ENCODE data around the gene DIPK1A.
A peak's percentile ranks its signal among the peaks of the same experiment; 100 is the strongest.
"Not testable (repeated sequence)": the region's sequence is repeated elsewhere in the genome, so short reads cannot be mapped to it uniquely, and the experiment has no call there.

Gene DIPK1A

GRCh38 chr1:92974112-92974511, 12.8 kb upstream of the DIPK1A start:
- not testable (repeated sequence) for H3K9me3 ChIP-seq (ENCODE audit: control insufficient read depth, low read depth, low read length); H3K4me3 ChIP-seq (ENCODE audit: low read length); H3K9ac ChIP-seq (ENCODE audit: low read length); H3K4me1 ChIP-seq (ENCODE audit: control insufficient read depth, low read depth, low read length); H3K27ac ChIP-seq (ENCODE audit: low read length); H3K36me3 ChIP-seq (ENCODE audit: control insufficient read depth, low read depth, low read length); H3K27me3 ChIP-seq (ENCODE audit: control insufficient read depth, insufficient read depth, low read length)

GRCh38 chr1:92973203-92973897, 12.1 kb upstream of the DIPK1A start:
- Histone ChIP-seq H3K27me3 (ENCODE audit: control insufficient read depth, insufficient read depth, low read length) (peaks cover 6% of the 10 kb centered on the region), H3K4me1 (ENCODE audit: control insufficient read depth, low read depth, low read length) (no peaks in the 10 kb centered on the region), H3K4me3 (ENCODE audit: low read length) (no peak overlapping the region), H3K9me3 (ENCODE audit: control insufficient read depth, low read depth, low read length) (no peaks in the 10 kb centered on the region), H3K27ac (ENCODE audit: low read length) (no peak overlapping the region), H3K9ac (ENCODE audit: low read length) (no peak overlapping the region), H3K36me3 (ENCODE audit: control insufficient read depth, low read depth, low read length) (no peaks in the 10 kb centered on the region)

- no peaks in the 10 kb centered on the region for H3K4me1 ChIP-seq (ENCODE audit: control insufficient read depth, low read depth, low read length)
- no peaks in the 10 kb centered on the region for H3K9me3 ChIP-seq (ENCODE audit: control insufficient read depth, low read depth, low read length)
- H3K27me3 ChIP-seq (ENCODE audit: control insufficient read depth, insufficient read depth, low read length) = peaks cover 6% of the 10 kb centered on the region
- no peak overlapping the region for H3K27ac ChIP-seq (ENCODE audit: low read length)
- no peak overlapping the region for H3K4me3 ChIP-seq (ENCODE audit: low read length)
- H3K36me3 ChIP-seq (ENCODE audit: control insufficient read depth, low read depth, low read length) = no peaks in the 10 kb centered on the region
- H3K9ac ChIP-seq (ENCODE audit: low read length) = no peak overlapping the region
Measured at GRCh38 chr1:92972409-92973129, 11.3 kb upstream of the DIPK1A start.

GRCh38 chr1:92971932-92972331, 10.7 kb upstream of the DIPK1A start:
- H3K9ac ChIP-seq (ENCODE audit: low read length); H3K27me3 ChIP-seq (ENCODE audit: control insufficient read depth, insufficient read depth, low read length); H3K4me3 ChIP-seq (ENCODE audit: low read length); H3K9me3 ChIP-seq (ENCODE audit: control insufficient read depth, low read depth, low read length); H3K27ac ChIP-seq (ENCODE audit: low read length); H3K4me1 ChIP-seq (ENCODE audit: control insufficient read depth, low read depth, low read length); H3K36me3 ChIP-seq (ENCODE audit: control insufficient read depth, low read depth, low read length): not testable (repeated sequence)

GRCh38 chr1:92970990-92971689, 9.9 kb upstream of the DIPK1A start:
- no peaks in the 10 kb centered on the region for H3K4me1 ChIP-seq (ENCODE audit: control insufficient read depth, low read depth, low read length)
- no peaks in the 10 kb centered on the region for H3K9me3 ChIP-seq (ENCODE audit: control insufficient read depth, low read depth, low read length)
- H3K36me3 ChIP-seq (ENCODE audit: control insufficient read depth, low read depth, low read length) = no peaks in the 10 kb centered on the region
- peaks cover 6% of the 10 kb centered on the region for H3K27me3 ChIP-seq (ENCODE audit: control insufficient read depth, insufficient read depth, low read length)
- H3K4me3 ChIP-seq (ENCODE audit: low read length) = no peak overlapping the region
- H3K27ac ChIP-seq (ENCODE audit: low read length) = no peak overlapping the region
- no peak overlapping the region for H3K9ac ChIP-seq (ENCODE audit: low read length)

GRCh38 chr1:92969517-92969916, 8.3 kb upstream of the DIPK1A start:
- H3K9ac ChIP-seq (ENCODE audit: low read length) = no peak overlapping the region
- H3K4me3 ChIP-seq (ENCODE audit: low read length) = no peak overlapping the region
- no peaks in the 10 kb centered on the region for H3K36me3 ChIP-seq (ENCODE audit: control insufficient read depth, low read depth, low read length)
- no peak overlapping the region for H3K27ac ChIP-seq (ENCODE audit: low read length)
- H3K9me3 ChIP-seq (ENCODE audit: control insufficient read depth, low read depth, low read length) = no peaks in the 10 kb centered on the region
- H3K4me1 ChIP-seq (ENCODE audit: control insufficient read depth, low read depth, low read length) = no peaks in the 10 kb centered on the region
- H3K27me3 ChIP-seq (ENCODE audit: control insufficient read depth, insufficient read depth, low read length) = peaks cover 6% of the 10 kb centered on the region

GRCh38 chr1:92968138-92969032, 7.1 kb upstream of the DIPK1A start:
- H3K27me3 ChIP-seq (ENCODE audit: control insufficient read depth, insufficient read depth, low read length) = peaks cover 5% of the 10 kb centered on the region
- no peaks in the 10 kb centered on the region for H3K9me3 ChIP-seq (ENCODE audit: control insufficient read depth, low read depth, low read length)
- no peak overlapping the region for H3K4me3 ChIP-seq (ENCODE audit: low read length)
- H3K36me3 ChIP-seq (ENCODE audit: control insufficient read depth, low read depth, low read length) = no peaks in the 10 kb centered on the region
- H3K9ac ChIP-seq (ENCODE audit: low read length) = no peak overlapping the region
- H3K4me1 ChIP-seq (ENCODE audit: control insufficient read depth, low read depth, low read length) = no peaks in the 10 kb centered on the region
- H3K27ac ChIP-seq (ENCODE audit: low read length) = no peak overlapping the region

GRCh38 chr1:92964998-92965397, 3.7 kb upstream of the DIPK1A start:
- Histone ChIP-seq H3K27me3 (ENCODE audit: control insufficient read depth, insufficient read depth, low read length) (peaks cover 13% of the 10 kb centered on the region), H3K27ac (ENCODE audit: low read length) (no peak overlapping the region), H3K36me3 (ENCODE audit: control insufficient read depth, low read depth, low read length) (no peaks in the 10 kb centered on the region), H3K4me1 (ENCODE audit: control insufficient read depth, low read depth, low read length) (peaks cover 12% of the 10 kb centered on the region), H3K4me3 (ENCODE audit: low read length) (no peak overlapping the region), H3K9me3 (ENCODE audit: control insufficient read depth, low read depth, low read length) (no peaks in the 10 kb centered on the region), H3K9ac (ENCODE audit: low read length) (no peak overlapping the region)

- Histone ChIP-seq H3K4me1 (ENCODE audit: control insufficient read depth, low read depth, low read length) (peaks cover 14% of the 10 kb centered on the region), H3K9ac (ENCODE audit: low read length) (no peak overlapping the region), H3K27ac (ENCODE audit: low read length) (no peak overlapping the region), H3K27me3 (ENCODE audit: control insufficient read depth, insufficient read depth, low read length) (peaks cover 16% of the 10 kb centered on the region), H3K4me3 (ENCODE audit: low read length) (no peak overlapping the region), H3K9me3 (ENCODE audit: control insufficient read depth, low read depth, low read length) (no peaks in the 10 kb centered on the region), H3K36me3 (ENCODE audit: control insufficient read depth, low read depth, low read length) (no peaks in the 10 kb centered on the region)
Measured at GRCh38 chr1:92964316-92964715, 3.1 kb upstream of the DIPK1A start.

GRCh38 chr1:92961896-92962752, 862 bp upstream of the DIPK1A start:
- Histone ChIP-seq H3K4me3 (ENCODE audit: low read length) (peak overlapping the region; percentile 85), H3K9ac (ENCODE audit: low read length) (peak overlapping the region; percentile 80), H3K4me1 (ENCODE audit: control insufficient read depth, low read depth, low read length) (peaks cover 14% of the 10 kb centered on the region), H3K9me3 (ENCODE audit: control insufficient read depth, low read depth, low read length) (no peaks in the 10 kb centered on the region), H3K36me3 (ENCODE audit: control insufficient read depth, low read depth, low read length) (no peaks in the 10 kb centered on the region), H3K27ac (ENCODE audit: low read length) (peak overlapping the region; percentile 77), H3K27me3 (ENCODE audit: control insufficient read depth, insufficient read depth, low read length) (peaks cover 16% of the 10 kb centered on the region)
